Effector CD4-positive, alpha-beta T cell (primary cell): ENCODE results near the gene TTC33.

Experiments
- DNase-seq: peaks from one replicate; pipeline ENCODE4 v3.0.0-alpha.2; 2020

TTC33 gene

GRCh38 chr5:40477856-40478546 lies 277.8 kb downstream of the TTC33 start:
- no peak for DNase-seq

- no peak for DNase-seq
Measured at GRCh38 chr5:40475561-40475960, 280.2 kb downstream of the TTC33 start.

GRCh38 chr5:40474250-40474649 lies 281.5 kb downstream of the TTC33 start:
- no peak for DNase-seq

DNA sequence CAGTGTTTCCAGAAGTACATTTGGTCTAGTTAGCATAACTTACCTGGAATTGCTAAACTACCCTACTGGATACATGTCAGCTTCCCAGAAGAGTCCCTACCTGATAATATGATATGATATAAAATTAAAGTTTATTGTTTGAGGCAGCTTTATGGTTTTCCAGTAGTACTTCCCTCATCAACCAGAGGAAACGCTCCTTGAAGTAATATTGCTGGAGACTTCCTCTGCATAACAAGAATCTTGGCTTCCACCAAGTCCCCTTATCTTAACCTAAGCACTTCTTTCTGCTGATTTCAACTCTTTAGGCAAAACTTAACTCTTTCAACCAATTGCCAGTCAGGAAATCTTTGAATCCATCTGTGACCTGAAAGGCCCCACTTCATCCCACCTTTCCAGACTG lies 290.3 kb downstream of the TTC33 start:
- no peak for DNase-seq

DNA sequence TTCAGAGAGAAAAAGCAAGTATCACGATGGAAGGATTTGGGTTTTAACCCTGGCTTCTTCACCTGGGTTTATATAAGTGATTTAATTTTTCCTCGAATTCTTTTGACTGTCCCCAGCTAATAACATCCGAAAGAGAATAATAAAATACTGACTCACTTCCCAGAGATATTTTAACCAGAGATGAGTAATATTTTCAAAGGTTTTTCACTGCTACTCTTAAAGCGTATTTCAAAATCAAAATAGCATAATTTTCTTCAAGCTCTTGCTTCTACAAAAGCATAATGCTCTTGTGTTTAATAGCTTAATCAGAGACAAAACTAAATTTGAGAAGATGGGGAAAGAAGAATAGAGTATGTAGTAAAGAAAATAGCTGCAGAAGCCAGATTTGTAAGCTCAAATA lies 291.2 kb downstream of the TTC33 start:
- no peak for DNase-seq
